CD4-positive, alpha-beta T cell treated with Interleukin-4 for 4 hours (primary cell): Measurements from ENCODE around the gene SLC10A4.

ENCODE experiments used
- DNase-seq: peaks from one replicate; pipeline ENCODE4 v3.0.0-alpha.2; 2020

Gene SLC10A4

GRCh38 chr4:48490012-48490679, 7.0 kb downstream of the SLC10A4 start, which contains the start of gene ZAR1:
Gene ZAR1 (plus strand): TSS chr4:48490252. CDS start chr4:48490292, 40 bp downstream.
- DNase-seq = no peak

GRCh38 chr4:48490680-48491513, 7.8 kb downstream of the SLC10A4 start:
- DNase-seq = no peak

- DNase-seq = no peak
Measured at GRCh38 chr4:48491514-48492176, 8.5 kb downstream of the SLC10A4 start.

- DNase-seq = no peak
Measured at GRCh38 chr4:48493452-48494100, 10.4 kb downstream of the SLC10A4 start.

- no peak for DNase-seq
Measured at GRCh38 chr4:48495941-48496340, 12.8 kb downstream of the SLC10A4 start.

- no peak for DNase-seq
Measured at GRCh38 chr4:48498895-48499294, 15.8 kb downstream of the SLC10A4 start.

- no peak for DNase-seq
Measured at GRCh38 chr4:48499551-48500066, 16.5 kb downstream of the SLC10A4 start.

GRCh38 chr4:48503233-48504025, 20.3 kb downstream of the SLC10A4 start:
- DNase-seq = no peak

- DNase-seq = no peak
Measured at GRCh38 chr4:48504026-48504330, 20.8 kb downstream of the SLC10A4 start.

GRCh38 chr4:48504352-48504751, 21.2 kb downstream of the SLC10A4 start:
- DNase-seq = no peak

- no peak for DNase-seq
Measured at GRCh38 chr4:48506716-48507115, 23.6 kb downstream of the SLC10A4 start.

- no peak for DNase-seq
Measured at GRCh38 chr4:48509543-48509942, 26.4 kb downstream of the SLC10A4 start.

- no peak for DNase-seq
Measured at GRCh38 chr4:48518143-48518542, 35.0 kb downstream of the SLC10A4 start.

GRCh38 chr4:48526406-48526805, 43.3 kb downstream of the SLC10A4 start:
- DNase-seq = no peak

- no peak for DNase-seq
Measured at GRCh38 chr4:48538358-48538757, 55.2 kb downstream of the SLC10A4 start.
